Right lung (tissue), 5 donors: Measurements from ENCODE around the gene ICAM5. TPM values are rescaled to one million over a fixed set of nuclear protein-coding genes. Genes with fewer than 3 reads are reported as not detected.

ENCODE experiments used
- DNase-seq, 2 donors: peaks; one replicate each; pipeline ENCODE4 v3.0.0-alpha.2; 2013
- polyA plus RNA-seq, 5 donors: library from polyadenylated mRNA; unstranded; fragments of 120-200 nt; gene quantifications; one replicate each; pipeline versions ENCODE4 v1.2.1 to v1.2.3, GENCODE V29; 2013; ENCODE audit warnings: inconsistent platforms in 1 of 5, low replicate concordance in 1 of 5; ENCODE audit not compliant: insufficient read length in 5 of 5, insufficient read depth in 1 of 5

The ICAM5 gene
- polyA plus RNA-seq, 5 donors: 4.3 to 22.3 (median 12.6) TPM

- no peak for DNase-seq
These were observed 1.9 kb downstream of the ICAM5 start for GRCh38 chr19:10291554-10292205.

DNA sequence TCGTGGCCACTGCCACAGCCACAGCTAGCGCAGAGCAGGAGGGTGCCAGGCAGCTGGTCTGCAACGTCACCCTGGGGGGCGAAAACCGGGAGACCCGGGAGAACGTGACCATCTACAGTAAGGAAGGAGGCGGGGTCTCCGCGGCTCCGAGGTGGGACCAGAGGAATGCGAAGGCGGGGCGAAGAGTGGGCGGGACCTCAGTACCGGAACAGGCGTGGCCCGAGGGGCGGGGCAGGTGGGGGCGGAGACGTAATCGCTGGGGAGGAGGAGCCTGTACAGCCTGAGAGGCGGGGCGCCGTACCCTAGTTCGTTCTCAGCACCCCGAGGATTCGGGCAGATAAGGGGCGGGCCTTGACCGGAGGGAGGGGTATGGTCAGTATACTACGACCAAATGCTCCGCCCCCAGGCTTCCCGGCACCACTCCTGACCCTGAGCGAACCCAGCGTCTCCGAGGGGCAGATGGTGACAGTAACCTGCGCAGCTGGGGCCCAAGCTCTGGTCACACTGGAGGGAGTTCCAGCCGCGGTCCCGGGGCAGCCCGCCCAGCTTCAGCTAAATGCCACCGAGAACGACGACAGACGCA is 2.5 kb downstream of the ICAM5 start:
- no peak for DNase-seq

GRCh38 chr19:10292789-10293636 is 3.3 kb downstream of the ICAM5 start:
- no peak for DNase-seq

DNA sequence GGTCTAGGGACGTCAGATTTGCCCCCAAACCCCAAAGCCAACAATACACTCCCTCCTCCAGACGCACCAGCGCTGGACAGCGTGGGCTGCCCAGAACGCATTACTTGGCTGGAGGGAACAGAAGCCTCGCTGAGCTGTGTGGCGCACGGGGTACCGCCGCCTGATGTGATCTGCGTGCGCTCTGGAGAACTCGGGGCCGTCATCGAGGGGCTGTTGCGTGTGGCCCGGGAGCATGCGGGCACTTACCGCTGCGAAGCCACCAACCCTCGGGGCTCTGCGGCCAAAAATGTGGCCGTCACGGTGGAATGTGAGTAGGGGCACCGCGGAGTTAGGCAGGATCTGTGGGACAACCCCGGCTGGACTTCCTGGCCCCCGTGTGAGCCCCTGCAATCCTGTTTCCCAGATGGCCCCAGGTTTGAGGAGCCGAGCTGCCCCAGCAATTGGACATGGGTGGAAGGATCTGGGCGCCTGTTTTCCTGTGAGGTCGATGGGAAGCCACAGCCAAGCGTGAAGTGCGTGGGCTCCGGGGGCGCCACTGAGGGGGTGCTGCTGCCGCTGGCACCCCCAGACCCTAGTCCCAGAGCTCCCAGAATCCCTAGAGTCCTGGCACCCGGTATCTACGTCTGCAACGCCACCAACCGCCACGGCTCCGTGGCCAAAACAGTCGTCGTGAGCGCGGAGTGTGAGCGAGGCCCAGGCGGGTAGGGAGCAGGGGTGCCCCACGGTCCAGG is 4.0 kb downstream of the ICAM5 start:
- no peak for DNase-seq

DNA sequence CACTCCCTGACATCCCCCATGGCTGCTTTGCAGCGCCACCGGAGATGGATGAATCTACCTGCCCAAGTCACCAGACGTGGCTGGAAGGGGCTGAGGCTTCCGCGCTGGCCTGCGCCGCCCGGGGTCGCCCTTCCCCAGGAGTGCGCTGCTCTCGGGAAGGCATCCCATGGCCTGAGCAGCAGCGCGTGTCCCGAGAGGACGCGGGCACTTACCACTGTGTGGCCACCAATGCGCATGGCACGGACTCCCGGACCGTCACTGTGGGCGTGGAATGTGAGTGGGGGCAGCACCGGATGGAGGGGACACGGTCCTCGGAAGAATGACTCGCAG is 4.6 kb downstream of the ICAM5 start:
- no peak for DNase-seq

- DNase-seq: no peak
These were observed 5.6 kb downstream of the ICAM5 start for GRCh38 chr19:10295305-10295846.

GRCh38 chr19:10295847-10296591 is 6.3 kb downstream of the ICAM5 start:
- DNase-seq: no peak

DNA sequence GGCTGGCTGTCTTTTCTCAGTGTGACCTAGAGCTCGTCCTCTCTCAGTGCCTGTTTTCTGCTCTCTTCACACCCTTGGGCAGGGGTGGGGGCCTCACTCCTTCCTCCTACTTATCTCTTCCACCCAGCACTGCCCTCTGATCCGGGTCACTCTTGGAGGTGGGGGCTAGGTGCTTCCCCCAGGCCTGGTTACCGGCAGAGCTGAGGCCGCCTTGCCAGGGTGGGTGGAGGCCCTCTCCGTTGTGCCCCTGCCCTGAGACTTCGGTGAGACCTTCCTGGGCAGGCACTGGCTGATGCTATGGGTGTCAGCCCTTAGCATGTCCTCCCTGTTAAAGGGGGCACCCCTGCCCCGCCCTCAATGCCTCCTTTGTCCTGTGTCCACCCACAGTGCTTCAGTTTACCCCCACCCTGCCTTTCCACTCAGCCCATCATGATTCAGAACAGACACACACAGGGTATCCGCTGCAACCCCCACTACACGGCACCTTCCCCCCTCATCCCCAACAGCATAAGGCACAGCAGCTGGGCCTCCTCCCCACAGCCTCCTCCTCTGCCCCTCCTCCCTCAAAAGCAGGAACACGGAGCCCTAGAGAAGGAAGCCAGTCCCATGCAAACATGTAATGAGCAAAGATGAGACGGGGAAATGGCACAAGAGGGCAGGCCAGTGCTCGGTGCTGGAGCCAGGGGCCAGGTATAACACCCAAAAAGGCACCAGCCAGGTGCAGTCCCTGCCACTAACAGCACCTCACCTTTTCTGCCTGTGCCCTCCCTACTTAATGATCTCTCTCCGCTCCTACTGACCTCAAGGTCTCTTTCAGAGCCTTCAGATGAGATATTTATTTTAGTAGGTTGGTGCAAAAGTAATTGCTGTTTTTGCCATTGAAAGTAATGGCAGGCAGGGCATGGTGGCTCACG is 10.1 kb downstream of the ICAM5 start:
- DNase-seq: no peak

GRCh38 chr19:10305139-10305806 is 15.5 kb downstream of the ICAM5 start:
- no peak for DNase-seq

DNA sequence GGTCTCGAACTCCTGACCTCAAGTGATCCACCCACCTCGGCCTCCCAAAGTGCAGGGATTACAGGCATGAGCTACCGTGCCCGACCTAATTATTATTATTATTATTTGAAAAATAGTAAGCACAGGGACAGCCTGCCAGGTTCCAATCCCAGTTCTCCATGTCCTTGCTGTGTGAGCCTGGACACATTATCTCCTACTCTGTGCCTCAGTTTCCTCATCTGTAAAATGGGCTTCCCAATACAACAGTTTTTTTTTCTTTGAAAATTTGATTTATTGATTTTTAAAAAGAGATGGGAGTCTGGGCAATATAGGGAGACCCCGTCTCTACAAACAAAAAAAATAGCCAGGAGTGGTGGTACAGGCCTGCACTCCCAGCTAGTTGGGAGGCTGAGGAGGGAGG is 16.6 kb downstream of the ICAM5 start:
- DNase-seq: no peak

- DNase-seq: no peak
These were observed 19.7 kb downstream of the ICAM5 start, which contains the start of gene ZGLP1 for GRCh38 chr19:10309423-10309822. ZGLP1 (minus strand) TSS chr19:10309815.

GRCh38 chr19:10315335-10316214 is 25.8 kb downstream of the ICAM5 start, which contains the start of gene FDX2:
FDX2 (minus strand) TSS chr19:10316015; CDS start chr19:10315996, 19 bp downstream.
- DNase-seq: peak; percentile 73 to 76

GRCh38 chr19:10316229-10317044 is 26.7 kb downstream of the ICAM5 start:
- DNase-seq: no peak

DNA sequence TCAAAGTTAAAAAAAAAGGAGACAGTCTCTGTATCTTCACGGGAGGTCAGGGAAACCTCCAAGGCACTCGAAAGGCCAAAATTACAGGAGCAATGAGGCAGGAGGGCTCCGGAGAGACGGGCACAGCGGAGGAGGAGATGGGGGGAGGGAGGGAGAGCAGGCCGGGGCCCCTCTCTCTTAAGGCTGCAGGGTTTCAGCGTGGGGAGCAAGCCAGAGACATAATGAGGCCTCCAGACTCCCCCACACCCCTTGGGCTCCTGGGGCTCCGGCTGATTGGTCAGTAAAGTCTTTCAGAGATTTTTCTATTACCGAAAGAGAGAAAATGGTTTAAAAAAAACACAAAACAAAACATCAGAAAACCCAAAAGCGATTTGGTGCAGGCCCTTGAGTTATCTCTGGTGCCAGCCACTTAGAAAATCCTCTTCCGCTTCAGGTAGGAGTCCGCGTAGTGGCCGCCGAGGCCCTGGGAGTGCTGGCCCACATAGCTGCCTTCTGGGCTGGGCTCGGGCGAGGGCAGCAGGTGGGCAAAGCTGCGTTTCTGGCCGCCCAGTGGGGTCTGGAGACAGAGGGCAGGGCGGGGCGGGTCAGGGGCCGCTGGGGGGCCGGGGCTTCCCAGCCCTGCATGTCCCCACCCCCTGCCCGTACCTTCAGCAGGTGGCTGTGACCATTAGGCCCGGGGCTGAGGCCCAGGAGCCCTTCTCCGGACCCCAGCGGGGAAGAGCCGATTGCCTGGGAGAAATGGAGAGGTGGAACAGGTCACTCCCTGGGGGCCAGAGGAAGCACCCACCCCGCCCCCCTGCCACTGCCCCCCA is 27.5 kb downstream of the ICAM5 start:
- no peak for DNase-seq

DNA sequence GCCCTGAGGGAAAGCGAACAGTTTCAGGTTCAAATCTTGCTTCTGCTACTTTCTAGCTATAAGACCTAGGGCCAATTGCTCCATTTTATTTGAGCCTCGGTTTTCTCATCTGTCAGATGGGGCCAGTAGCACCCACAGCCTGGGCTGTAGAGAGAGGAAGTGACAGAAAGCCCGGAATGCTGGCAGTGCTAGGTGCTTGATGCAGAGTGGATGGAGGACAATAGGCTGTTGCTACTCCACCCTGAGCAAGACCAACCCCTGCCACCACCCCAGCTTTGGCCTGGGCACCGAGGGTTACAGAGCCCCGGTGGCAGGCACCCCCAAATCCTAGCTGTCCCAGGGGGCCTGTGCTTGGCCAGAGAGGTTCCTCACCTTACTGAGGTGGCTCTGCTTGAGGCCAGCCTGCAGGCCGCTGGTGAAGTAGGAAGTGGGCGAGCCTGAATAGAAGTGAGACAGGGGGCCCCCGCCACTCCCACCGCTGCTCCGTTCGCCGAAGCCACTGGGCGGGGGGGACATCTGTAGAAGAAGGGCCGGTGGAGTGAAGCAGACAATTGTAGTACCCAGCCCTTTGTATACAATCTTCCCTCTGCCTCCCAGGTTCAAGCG is 28.2 kb downstream of the ICAM5 start:
- DNase-seq: no peak
